Muscle layer of duodenum (tissue), 2 donors: Measurements from ENCODE around the gene CD209.
"Not testable (repeated sequence)": the region's sequence is repeated elsewhere in the genome, so short reads cannot be mapped to it uniquely, and the experiment has no call there.

ENCODE experiments used
- H3K27ac ChIP-seq: one replicate; pipeline ENCODE4 v1.7.0; 2013; ENCODE audit warnings: mild to moderate bottlenecking, low read length
- H3K27me3 ChIP-seq: one replicate; pipeline ENCODE4 v1.7.0; 2013; ENCODE audit warnings: low read depth, mild to moderate bottlenecking, control low read depth, low read length
- H3K36me3 ChIP-seq, 2 donors: one replicate each; pipeline ENCODE4 v1.7.0; 2013; ENCODE audit warnings: low read length in 2 of 2, control low read depth in 1 of 2, mild to moderate bottlenecking in 1 of 2; ENCODE audit not compliant: insufficient read depth in 2 of 2, control insufficient read depth in 1 of 2
- H3K4me1 ChIP-seq, 2 donors: one replicate each; pipeline ENCODE4 v1.7.0; 2013; ENCODE audit warnings: low read length in 2 of 2, mild to moderate bottlenecking in 2 of 2, control low read depth in 1 of 2, moderate library complexity in 1 of 2; ENCODE audit not compliant: insufficient read depth in 2 of 2, control insufficient read depth in 1 of 2
- H3K4me3 ChIP-seq, 2 donors: one replicate each; pipeline ENCODE4 v1.7.0; 2013; ENCODE audit warnings: low read length in 2 of 2, low read depth in 1 of 2, mild to moderate bottlenecking in 1 of 2
- H3K9me3 ChIP-seq, 2 donors: one replicate each; pipeline ENCODE4 v1.7.0; 2013; ENCODE audit warnings: low read length in 2 of 2, control low read depth in 1 of 2, mild to moderate bottlenecking in 1 of 2; ENCODE audit not compliant: control insufficient read depth in 1 of 2
- donor health status: healthy.

The CD209 gene

DNA sequence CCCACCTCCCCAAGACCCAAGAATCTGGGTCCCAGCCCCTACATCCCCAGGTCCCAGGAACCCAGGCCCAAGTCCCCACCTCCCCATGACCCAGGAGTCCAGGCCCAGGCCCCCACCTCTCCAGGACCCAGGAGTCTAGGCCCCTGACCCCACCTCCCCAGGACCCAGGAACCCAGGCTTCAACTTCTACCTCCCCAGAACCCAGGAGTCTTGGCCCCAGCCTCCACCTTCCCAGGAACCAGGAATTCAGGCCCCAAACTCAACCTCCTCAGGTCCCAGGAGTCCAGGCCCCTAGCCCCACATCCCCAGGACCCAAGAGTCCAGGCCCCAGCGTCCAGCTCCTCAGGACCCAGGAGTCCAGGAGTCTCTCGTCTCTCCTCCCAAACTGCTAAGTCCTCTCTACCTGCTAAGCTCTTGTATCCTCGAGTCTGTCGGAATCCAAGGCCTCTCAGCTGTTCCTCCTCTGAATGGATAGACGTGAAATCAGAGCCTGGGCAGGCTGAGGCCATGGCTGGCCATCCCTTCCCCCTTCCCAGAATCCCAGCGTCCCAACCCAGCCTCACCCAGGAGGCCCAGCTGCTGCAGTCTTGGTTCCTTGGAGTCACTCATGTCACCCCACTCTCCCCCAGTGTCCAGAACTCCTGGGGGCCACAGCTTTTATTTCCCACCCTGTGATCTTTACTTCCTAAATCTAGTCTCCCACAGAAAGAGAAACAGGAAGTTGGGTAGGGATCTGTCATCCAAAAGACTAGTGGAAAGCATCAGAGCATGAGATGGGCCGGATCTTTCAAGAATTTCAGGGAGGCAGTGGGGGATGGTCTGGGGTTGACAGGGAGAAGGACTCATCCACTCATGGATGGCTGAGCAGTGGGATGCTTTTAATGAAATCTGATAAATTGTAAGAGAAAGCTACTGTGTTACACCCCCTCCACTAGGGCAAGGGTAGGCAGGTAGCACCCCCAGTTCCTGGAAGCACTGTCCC is at the start of gene CD209:
CD209 (minus strand) TSS at position 632 of the 982 bp plus-strand sequence; CDS start at position 609, 23 bp downstream.
- H3K27ac ChIP-seq: no peak within 1 kb of the TSS
- H3K9me3 ChIP-seq: no peaks in the 10 kb centered on the region
- H3K27me3 ChIP-seq: no peaks in the 10 kb centered on the region
- no peak within 1 kb of the TSS for H3K4me3 ChIP-seq
- no peaks in the 10 kb centered on the region for H3K36me3 ChIP-seq
- H3K4me1 ChIP-seq: no peaks in the 10 kb centered on the region

DNA sequence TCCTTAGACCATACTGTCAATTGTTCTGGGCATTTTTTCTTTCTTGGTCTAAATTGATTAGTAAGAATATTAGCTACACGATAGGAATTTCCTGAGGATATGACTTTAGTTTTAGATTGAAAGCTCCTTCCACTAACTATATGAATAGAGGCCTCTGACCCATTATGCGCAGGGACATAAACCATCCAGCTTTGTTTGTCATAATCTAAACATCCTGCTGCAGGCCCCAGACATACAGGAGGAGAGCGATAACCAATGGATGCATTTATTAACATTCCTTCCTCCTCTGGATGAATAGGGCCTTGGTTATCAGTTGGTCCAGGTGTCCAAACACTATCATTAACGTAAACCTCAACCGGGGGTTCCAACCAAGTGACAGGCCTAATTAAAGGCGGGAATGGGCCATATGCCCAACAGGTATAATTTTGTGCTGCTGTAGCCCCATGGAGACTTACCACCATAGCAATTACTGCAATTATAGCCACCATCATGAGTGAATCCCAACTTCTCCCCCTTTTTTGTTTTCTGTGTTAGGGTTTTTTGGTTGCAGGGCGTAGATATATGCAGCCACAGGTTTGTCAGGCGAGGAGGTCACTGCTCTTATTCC is 48.3 kb upstream of the CD209 start:
- Histone ChIP-seq H3K27me3 (no peaks in the 10 kb centered on the region), H3K36me3 (no peaks in the 10 kb centered on the region), H3K27ac (no peak overlapping the region), H3K4me1 (peaks cover 0 to 5% of the 10 kb centered on the region in 2 donors), H3K9me3 (no peaks in the 10 kb centered on the region), H3K4me3 (no peak overlapping the region)

DNA sequence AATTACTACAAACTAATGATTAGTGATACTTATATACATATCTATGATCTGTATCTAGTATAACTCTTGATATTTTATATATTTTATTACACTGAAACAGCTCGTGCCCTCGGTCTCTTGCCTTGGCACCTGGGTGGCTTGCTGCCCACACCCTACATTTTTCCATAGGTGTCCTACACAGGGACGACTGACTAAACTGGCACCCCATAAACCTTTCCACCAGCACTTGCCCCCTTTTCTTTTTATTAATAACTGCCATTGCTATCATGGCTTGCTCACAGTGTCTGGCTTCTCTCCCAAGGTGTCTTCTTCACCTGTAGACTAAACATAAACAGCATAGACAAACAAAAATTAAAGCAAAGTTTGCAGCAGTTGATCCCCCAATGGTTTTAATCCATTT is 46.2 kb upstream of the CD209 start:
- no peak overlapping the region for H3K4me3 ChIP-seq
- H3K27me3 ChIP-seq: peaks cover 8% of the 10 kb centered on the region
- H3K36me3 ChIP-seq: no peaks in the 10 kb centered on the region
- peaks cover 0 to 12% of the 10 kb centered on the region in 2 donors for H3K4me1 ChIP-seq
- H3K27ac ChIP-seq: no peak overlapping the region
- H3K9me3 ChIP-seq: no peaks in the 10 kb centered on the region

- not testable (repeated sequence) for H3K4me3 ChIP-seq, H3K27ac ChIP-seq, H3K9me3 ChIP-seq, H3K36me3 ChIP-seq
- peaks cover 12% of the 10 kb centered on the region for H3K27me3 ChIP-seq
- peaks cover 0 to 16% of the 10 kb centered on the region in 2 donors for H3K4me1 ChIP-seq
Measured at GRCh38 chr19:7792701-7793100, 45.4 kb upstream of the CD209 start.

- H3K27me3 ChIP-seq: peaks cover 17% of the 10 kb centered on the region
- no peaks in the 10 kb centered on the region for H3K9me3 ChIP-seq
- no peaks in the 10 kb centered on the region for H3K36me3 ChIP-seq
- H3K4me1 ChIP-seq: peaks cover 0 to 16% of the 10 kb centered on the region in 2 donors
- no peak overlapping the region for H3K27ac ChIP-seq
- no peak overlapping the region for H3K4me3 ChIP-seq
Measured at GRCh38 chr19:7792281-7792680, 44.9 kb upstream of the CD209 start.

DNA sequence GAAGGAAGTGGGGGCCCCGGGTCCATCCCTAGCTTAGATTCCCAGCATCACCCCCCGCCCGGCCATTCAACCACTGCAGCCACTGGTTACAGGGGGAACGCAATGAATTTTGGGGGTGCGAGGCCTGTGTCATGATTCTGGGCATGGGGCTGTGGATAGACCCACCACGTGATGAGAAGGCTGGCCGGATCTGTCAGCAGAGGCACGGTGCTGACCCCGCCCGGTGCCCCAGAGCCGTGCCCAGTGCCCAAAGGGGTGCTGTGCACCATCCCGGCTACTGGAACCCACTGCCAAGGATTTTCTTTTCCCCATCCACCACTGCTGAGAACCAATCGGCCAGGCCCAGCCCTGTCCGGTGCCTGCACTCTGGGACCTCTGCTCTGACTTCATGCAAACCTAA is 43.1 kb upstream of the CD209 start:
- no peak overlapping the region for H3K4me3 ChIP-seq
- H3K9me3 ChIP-seq: no peaks in the 10 kb centered on the region
- no peaks in the 10 kb centered on the region for H3K36me3 ChIP-seq
- H3K4me1 ChIP-seq: peaks cover 0 to 16% of the 10 kb centered on the region in 2 donors
- H3K27ac ChIP-seq: no peak overlapping the region
- peaks cover 18% of the 10 kb centered on the region for H3K27me3 ChIP-seq

- Histone ChIP-seq H3K27me3 (peaks cover 18% of the 10 kb centered on the region), H3K4me3 (no peak overlapping the region), H3K36me3 (no peaks in the 10 kb centered on the region), H3K4me1 (peaks cover 0 to 16% of the 10 kb centered on the region in 2 donors), H3K9me3 (no peaks in the 10 kb centered on the region), H3K27ac (no peak overlapping the region)
Measured at GRCh38 chr19:7789447-7789846, 42.1 kb upstream of the CD209 start.

DNA sequence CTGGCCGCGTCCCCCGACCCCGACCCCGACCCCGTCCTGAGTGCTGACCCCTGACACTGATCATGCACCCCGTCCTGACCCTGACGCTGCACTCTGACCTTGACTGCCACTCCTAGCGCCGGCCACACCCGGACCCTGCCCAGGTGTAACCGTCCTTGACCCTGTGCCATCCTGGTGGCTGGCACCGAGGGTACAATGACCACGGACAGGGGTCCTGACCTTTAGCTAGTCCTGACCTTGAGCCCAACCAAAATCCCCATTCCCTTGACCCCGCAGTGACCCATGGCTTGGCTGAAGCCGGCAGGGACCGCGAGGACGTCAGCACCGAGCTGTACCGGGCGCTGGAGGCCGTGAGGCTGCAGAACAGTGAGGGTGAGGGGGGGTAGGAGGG is 41.6 kb upstream of the CD209 start:
- Histone ChIP-seq H3K36me3 (no peaks in the 10 kb centered on the region), H3K9me3 (no peaks in the 10 kb centered on the region), H3K4me3 (no peak overlapping the region), H3K27ac (no peak overlapping the region), H3K4me1 (peaks cover 0 to 16% of the 10 kb centered on the region in 2 donors), H3K27me3 (peaks cover 18% of the 10 kb centered on the region)

GRCh38 chr19:7788178-7788932 is 41.0 kb upstream of the CD209 start:
- H3K4me3 ChIP-seq: peak overlapping the region in 1 of 2 donors; percentile 24
- H3K27me3 ChIP-seq: peaks cover 18% of the 10 kb centered on the region
- no peak overlapping the region for H3K27ac ChIP-seq

DNA sequence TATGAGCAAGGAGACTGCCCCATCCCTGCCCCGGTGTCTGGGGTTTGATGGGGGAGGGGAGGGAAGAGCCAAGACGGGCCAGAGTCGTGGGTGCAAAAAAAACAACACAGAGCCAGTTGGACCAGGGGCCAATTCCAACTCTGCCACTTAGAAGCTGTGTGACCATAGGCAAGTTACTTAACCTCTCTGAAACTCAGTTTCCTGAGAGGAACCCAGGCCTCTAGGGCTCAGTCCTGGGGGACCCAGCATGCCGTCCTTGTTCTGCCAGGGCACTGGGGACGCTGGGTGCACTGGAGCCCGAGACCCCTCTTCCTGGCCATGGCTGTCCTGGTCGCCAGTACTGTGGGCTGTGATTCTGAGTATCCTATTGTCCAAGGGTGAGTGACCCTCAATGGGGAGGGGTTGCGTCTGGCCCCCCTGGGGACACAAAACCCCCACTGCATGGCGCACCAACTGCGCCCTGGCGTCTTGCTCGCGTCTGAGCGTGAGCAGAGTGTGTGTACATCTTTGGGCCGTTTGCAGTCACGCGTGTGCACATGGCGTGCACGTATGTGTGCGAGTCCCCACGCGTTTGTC is 40.4 kb upstream of the CD209 start:
- H3K9me3 ChIP-seq: no peaks in the 10 kb centered on the region
- H3K27ac ChIP-seq: no peak overlapping the region
- peaks cover 18% of the 10 kb centered on the region for H3K27me3 ChIP-seq
- H3K36me3 ChIP-seq: no peaks in the 10 kb centered on the region
- peaks cover 0 to 16% of the 10 kb centered on the region in 2 donors for H3K4me1 ChIP-seq
- peak overlapping the region in 1 of 2 donors; percentile 24 for H3K4me3 ChIP-seq

More at GRCh38 chr19:7788178-7788932, 41.0 kb upstream of the CD209 start:
- no peaks in the 10 kb centered on the region for H3K9me3 ChIP-seq
- H3K36me3 ChIP-seq: no peaks in the 10 kb centered on the region
- H3K4me1 ChIP-seq: peaks cover 0 to 16% of the 10 kb centered on the region in 2 donors

DNA sequence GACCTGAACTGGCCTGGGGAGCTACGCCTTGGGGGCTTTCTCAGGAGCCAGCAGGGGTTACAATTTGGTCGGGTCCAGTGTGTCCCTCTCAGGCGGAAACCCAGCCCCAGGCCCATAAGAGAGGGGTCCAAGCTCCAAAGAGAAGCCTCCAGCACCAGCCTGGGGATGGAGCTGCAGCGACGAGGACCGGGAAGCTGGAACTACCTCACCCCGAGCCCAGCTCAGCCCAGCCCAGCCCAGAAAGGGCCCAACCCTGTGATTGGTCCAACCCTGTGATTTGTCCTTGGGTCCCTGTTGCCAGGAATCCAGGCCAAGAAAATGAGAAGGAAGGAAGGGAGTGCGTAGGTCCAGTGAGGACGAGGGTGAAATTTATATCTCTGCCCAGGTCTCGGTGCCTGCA is 39.8 kb upstream of the CD209 start:
- no peak overlapping the region for H3K4me3 ChIP-seq
- peaks cover 0 to 16% of the 10 kb centered on the region in 2 donors for H3K4me1 ChIP-seq
- no peaks in the 10 kb centered on the region for H3K9me3 ChIP-seq
- H3K27me3 ChIP-seq: peaks cover 18% of the 10 kb centered on the region
- H3K27ac ChIP-seq: no peak overlapping the region
- no peaks in the 10 kb centered on the region for H3K36me3 ChIP-seq
